HG03565 (cell line): Measurements from ENCODE around the gene ACSS1.

ENCODE experiments used
- ATAC-seq: cut with Tn5 transposase; IDR thresholded peaks from one replicate; pipeline ENCODE4 v1.9.1; 2021; ENCODE audit warnings: mild to moderate bottlenecking, moderate library complexity; ENCODE audit not compliant: unreplicated experiment

The ACSS1 gene

DNA sequence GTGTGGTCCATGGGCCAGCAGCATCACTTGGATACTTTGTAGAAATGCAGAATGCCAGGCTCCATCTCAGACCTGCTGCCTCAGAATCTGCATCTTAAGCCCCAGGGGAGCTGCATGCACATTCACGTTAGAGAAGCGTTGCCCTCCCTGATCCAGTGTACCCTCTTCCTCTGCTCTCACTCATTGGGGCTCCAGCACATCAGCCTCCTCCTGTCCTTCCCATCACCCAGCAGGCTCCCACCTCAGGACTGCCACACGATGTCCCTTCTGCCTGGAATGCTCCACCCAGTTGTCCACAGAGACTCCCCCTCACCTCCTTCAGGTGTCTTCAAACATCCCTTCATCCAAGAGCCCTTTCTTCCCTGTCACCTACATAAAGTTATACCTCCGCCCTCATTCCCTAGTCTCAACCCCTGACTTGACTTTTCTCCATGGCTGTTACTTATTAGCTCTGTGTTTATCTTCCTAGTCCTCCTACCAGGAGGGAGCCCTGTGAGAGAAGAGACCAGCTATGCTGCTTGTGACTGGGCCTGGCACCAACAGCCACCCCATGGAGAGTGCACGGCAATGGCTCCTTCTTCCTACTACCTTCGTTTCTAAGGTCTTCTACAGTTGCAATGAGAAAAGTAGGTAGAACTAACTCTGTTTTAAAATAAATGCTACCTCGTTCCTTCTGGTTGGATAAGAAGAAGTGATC is 3.3 kb upstream of the ACSS1 start:
- ATAC-seq: no peak

DNA sequence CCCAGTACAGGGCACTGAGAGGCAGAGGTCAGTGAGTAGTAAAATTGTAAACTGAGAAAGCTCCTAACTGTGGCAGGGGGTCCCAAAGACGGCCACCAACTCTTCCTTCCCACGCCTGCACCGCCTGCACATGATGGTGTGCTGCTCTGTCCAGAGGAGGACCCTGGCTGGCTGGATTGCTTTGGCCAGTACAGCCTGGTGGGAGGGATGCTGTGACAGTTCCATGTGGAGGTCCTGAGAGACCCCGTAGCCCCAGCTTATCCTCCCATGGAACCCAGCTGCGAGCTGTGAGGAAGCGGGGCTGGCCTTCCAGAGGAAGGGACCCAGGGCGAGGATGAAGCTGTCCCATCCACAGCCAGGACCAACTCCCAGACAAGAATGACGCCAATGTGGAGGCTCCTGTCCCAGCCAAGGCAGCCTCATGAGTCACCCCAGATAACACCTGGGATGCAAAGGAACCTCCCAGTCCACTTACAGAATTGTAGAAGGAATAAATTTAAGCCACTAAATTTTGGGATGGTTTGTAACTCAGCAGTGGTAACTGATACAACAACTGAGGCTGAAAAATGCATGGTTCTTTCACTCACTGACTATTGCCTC is 2.0 kb upstream of the ACSS1 start:
- no peak for ATAC-seq

DNA sequence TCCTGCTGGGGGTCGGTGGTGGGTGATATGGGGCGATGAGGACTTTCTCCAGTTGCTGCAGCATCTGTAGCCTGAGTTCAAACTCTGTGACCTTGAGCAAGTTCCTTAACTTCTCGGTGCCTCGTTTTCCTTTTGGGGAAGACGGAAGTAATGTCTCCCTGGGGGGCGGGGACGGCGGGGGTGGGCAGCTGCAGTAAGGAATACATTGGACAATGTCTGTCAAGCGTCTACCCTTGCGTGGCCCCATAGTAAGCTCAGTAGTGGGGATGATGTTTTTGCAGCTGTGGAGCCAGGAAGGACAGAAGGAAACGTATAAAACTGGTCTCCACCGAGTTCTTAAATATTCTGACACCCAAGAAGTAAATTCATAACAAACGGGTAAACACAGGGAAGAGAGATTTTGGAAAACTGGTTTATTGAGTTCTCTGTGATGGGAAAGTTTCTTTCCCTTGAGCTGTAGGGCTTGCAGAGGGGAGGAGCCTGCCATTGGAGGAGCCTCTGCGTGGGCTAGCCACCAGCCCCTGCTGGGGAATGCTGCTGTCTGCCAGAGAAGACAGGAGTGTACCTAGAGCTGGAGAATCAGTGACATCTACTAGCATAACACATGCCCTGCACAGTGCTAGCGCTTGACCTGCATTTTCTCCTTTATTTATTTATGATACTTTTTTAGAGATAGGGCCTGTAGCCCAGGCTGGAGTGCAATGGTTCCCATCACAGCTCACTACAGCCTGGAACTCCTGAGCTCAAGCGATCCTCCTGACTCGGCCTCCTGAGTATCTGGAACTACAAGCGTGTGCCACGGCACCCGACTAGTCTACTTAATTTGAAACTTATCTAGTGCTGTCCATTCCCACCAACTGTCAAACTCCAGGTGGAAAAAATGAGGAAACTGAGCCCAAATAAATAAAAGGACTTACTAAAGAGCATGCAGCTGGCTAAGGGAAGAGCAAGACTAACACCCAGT is 1.2 kb upstream of the ACSS1 start:
- ATAC-seq: no peak

DNA sequence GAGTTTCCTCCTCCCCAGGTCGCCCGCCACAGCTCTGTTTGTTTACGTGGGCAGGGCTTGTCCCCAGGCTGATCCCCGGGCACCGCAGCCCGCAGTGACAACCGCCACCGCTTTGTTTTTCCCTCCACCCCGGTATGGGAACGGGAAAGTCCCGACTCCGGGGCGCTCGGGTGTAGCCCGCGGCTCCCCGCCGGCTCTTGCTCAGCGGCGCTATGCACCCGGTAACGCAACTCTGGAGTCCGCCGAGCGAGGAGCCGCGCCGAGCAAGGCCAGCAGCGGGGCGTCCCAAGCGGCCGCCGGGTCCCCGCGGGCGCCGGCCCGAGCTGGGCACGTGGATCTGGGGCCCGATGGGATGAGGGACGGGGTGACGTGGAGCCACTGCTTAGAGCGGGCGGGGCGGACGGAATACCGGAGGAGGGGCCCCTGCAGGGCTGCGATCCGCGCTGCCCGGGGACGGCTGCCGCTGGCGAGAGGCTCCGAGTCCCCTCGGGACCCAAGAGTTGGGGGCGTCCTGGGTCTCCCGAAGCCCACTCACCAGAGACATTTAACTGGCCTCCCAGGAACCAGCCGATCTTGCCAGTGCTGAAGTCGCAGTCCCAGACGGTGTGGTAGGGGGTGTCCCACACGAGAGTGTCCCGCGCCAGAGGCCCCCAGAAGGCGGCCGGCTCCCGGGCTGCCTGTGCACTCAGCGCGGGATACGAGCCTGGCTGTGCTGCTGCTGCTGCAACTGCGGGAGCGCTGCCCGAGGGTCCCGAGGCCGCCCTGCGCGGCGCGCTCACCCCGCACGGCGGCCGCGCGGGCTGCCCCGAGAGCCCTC is 497 bp downstream of the ACSS1 start:
- ATAC-seq: peak; percentile 26

DNA sequence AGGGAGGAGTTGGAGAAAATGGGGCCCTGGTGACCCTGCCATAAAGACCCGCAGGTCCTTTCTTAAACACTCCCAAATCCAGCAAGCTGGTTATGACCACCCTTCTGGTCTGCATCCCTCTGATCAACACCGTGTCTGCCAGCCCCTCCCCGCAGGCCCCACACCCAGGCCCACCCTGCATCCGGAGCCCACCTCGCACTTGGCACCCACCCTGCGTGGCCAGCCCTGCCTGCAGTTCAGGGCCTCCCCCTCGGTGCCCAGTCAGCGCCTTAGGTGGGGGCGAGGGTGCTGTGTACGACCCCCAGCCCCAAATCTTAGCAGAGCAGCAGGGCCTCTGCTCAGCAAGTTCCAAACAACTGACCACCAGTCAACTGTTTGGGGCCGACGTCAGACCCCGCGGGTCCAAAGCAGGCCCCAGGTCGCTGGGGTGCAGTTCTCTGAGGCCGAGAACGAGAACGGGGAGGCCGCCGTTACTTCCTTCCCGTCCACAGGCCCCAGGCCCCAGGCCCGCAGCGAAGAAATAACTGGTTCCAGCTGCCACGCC is 1.2 kb downstream of the ACSS1 start:
- ATAC-seq: peak; percentile 11

DNA sequence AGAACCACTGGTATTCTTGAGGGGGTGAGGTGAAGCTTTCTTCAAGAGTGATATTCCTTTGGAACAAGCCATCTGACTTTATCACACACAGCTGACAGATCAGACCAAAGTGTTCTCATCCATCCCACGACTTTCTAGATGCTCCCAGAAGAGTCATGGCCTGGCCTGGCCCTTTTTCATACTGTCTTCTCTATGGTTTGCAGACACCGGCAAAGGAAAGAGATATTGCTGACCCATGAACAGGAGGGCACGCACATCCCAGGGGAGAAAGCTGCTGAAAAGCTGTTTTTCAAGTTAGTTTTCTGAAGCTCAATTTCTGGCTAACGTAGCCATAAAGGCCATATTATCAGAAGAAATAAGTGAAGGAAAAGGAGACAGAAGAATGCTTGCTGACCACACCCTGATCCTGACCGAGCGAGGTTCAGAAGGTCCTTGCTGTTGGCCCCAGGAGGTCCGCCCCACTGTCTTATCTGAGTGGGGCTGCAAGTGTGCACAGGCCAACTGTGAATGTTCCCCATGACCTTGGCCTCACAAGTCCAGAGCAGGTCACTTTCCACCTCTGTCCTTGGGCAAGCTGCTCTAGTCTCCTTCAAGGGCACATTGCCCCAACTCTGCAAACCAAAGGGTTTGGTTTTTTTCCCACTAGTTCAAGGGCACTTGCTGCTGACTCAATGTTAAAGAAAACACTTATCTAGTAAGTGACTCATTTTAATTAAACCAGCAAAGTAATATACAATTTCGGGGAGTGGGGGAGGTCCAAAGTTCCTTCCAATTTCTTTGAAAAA is 2.0 kb downstream of the ACSS1 start:
- no peak for ATAC-seq

DNA sequence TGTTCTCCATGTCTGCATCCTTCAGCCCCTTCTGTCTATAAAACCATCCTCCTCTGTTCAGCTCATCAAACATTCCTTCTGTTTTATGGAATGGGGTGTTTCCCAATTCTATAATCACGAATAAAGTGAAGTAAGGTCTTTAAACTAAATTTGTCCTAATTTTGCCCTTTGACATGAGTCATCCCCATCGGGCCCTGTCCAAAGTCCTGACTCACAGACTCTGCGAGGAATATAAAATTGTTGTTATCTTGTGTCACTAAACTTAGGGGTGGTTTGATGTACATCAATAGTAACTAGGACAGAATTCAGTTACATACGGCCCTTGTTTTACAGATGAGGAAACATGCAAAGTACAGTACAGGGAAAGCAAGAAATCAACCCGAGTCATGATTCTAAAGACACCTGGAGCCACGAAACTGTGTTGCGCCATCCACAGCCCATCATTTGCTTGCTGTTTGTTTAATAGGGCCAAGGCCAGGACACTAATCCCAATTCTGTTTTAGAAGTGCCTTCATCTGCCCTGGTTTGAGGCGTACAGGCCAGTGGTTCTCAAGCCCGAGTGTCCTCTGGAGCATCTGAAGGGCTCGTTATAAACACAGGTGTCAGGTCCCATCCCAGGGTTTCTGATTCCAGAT is 2.8 kb downstream of the ACSS1 start:
- ATAC-seq: no peak

DNA sequence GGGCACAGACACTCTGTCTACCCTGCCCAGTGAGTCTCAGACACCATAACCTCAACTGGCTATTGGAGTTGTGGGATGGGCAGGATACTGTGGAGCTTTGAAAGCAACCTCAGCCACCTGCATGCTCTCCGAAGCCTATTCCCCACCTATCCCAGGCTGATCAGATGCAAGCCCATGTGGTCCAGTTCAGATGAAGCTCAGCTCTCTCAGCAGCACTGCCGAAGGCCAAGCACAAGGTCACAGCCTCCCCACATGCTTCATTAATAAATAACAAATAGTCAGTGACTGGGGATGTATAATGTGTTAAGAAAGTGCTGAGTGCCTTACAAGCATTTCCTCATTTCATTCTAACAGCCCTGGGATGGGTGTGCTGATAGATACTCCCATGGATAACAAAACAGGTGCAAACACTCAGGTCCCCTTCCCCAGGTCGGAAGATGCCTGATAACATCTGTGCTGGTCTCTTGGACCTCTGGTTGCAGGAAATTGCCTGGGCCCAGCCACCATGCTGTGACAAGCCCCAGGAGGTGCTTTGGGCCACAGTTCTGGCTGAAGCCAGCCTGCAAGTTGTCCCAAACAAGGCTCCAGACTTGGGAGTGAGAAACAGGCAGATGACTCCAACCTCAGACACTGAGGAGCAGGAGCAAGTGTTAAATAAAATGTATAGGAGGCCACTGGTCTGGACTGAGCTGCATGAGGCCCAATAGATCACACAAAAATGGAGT is 3.7 kb downstream of the ACSS1 start:
- ATAC-seq: no peak

DNA sequence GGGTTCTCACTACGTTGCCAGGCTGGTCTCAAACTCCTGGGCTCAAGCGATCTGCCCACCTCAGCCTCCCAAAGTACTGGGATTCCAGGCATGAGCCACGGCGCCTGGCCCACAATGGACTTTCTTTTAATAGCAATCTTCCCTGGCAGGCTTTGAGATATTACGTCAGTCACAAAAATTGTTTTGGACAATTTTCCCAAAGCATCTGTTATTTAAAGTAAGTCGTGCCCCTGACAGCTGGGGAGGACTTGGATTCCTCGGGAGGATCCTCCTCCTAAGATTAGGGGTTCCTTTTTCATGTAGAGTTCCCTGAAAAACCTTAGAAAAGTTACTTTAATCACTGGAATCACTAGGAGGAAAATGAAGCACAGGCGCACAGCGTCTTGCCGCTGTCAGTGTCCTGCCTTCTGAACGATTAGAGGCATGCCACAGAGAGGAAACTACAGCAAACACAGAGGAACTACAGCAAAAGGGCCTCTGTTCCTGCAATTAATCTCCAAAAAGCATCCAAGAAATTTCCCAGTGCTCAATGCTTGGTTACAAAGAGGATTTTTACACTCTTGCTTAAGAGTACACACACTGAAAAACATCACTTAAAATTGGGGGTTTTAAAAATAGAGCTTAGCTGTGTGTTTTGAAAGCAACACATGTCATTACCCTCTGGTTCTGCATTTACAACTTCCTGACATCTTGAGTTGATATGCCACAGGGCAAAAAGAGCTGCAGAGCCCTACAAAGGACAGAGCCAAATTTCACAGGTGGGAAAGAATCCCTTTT is 4.5 kb downstream of the ACSS1 start:
- ATAC-seq: no peak

DNA sequence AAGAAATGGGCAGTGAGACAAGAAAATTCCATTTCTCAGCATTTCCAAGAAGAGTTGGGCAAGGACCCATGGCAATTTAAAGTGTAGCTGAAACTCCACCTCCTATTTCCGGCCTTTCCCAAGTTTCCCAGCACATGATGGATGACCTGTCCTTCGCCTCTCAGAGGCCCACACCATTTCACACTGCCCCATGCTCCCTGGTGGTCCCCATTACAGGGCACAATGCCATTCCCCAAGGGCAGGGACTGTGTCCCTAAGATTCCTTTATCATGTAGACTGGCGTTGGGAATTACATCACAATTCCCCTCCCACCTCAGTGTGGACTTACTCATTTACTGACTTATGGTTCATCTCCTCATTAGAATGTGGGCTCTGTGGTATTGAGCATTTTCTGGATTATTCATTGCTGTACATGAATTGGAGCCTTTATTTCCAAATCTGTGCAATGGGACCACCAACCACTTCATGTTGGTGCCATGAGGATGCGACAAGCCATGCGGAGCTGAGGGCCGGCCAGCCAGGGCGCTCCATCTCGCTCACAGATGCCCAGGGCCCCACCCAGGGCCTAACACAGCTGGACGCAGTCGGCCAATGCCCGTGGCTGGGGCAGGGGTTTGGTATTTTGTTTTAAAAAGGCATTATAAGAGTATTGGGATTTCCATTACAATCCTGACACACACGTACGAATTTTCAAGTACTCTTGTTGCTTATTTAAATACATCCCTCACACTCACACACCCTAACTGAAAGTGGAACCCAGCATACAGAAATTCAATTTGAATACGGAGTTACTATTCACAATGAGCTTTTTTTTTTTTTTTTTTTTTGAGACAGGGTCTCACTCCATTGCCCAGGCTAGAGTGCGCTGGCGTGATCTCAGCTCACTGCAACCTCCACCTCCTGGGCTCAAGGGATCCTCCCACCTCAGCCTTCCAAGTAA is 5.4 kb downstream of the ACSS1 start:
- no peak for ATAC-seq

DNA sequence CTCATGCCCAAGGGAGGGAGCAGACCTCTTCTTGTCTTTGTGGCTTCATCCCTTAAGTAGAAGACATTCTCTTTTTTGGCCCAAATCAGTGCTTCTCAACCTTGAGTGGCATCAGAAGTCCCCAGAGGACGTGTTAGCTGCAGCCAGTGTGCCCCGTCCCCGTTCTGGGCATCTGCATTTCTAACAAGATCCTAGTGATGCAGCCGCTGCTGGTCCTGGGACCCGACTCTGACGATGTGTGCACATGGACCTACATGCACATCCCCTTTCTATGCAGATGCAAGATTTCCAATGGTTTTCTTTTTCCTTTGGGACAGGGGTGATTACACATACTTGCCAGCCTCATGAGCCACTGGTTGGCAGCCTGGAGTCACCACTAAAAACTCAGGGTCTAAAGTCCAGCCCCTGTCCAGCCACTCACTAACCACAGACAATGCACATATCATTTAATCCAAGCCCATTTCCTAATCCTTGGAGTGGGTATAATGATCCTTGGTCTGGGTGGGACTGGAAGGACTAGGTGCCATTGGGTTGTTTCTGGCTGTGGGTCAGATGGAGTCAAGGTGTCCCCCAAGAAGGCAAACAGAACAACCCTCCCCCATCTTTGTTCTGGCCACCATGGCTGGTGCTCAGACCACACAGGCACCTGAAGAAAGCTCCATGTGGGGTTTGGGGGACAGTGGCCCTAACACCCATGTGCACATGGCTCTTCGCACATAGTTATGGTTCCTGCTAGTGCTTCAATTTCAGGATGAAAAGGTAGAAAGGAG is 6.4 kb downstream of the ACSS1 start:
- no peak for ATAC-seq

DNA sequence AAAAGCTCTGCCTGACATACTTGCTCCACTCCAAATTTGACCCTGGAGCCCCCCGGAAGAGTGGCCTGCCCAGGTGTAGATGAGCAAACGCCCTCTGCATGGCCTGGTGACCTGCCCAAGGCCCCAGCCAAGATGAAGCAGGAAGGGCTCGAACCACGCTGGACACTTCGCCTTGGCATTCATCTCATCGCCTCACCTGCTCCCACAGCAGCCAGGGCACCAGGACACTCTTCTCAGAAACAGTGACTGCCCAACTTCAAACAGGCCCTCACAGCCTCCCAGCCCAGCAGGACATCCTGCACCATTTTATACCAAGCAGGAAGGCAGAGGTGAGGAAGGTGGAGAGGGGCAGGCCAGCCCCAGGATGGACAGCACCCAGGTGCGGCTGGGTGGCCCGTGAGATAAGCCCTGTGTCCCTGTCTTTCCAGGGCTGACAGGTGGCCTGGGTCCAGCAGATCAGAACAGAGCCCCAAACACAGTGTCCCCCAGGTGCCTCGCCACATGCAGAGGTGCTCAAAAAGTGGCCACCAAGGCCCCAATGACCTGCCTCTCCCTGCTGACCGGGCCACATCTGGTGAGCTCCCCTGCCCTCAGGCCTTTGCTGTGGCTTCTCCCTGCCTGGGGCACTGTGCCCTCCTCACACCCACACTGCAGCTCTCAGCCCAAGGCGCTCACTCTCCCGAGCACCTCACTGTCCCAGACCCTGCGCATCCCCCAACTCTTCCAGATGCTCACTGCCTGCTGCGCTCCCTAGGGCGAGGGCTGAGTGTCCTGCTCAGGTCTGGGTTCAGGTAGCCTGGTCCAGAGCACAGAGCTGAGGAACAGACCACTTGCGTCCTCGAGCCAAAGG is 7.2 kb downstream of the ACSS1 start:
- ATAC-seq: no peak

DNA sequence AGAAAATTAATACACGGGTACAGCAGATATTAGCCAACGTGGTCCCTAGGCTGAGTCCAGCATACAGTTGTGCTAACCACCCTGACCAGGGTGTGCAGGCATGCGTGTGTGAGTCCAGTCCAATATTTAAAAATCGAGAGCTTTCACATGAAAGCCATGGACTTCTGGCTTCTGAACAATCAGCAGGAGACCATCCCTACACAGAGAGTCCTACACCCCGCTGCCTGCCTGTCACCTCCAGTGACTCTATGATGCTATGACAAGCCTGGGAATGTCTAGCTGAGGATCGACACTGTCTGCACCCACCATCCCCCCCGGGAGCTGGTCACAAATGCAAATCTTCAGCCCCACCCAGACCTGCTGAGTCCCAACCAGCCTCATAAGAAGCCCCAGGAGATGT is 7.9 kb downstream of the ACSS1 start:
- no peak for ATAC-seq

DNA sequence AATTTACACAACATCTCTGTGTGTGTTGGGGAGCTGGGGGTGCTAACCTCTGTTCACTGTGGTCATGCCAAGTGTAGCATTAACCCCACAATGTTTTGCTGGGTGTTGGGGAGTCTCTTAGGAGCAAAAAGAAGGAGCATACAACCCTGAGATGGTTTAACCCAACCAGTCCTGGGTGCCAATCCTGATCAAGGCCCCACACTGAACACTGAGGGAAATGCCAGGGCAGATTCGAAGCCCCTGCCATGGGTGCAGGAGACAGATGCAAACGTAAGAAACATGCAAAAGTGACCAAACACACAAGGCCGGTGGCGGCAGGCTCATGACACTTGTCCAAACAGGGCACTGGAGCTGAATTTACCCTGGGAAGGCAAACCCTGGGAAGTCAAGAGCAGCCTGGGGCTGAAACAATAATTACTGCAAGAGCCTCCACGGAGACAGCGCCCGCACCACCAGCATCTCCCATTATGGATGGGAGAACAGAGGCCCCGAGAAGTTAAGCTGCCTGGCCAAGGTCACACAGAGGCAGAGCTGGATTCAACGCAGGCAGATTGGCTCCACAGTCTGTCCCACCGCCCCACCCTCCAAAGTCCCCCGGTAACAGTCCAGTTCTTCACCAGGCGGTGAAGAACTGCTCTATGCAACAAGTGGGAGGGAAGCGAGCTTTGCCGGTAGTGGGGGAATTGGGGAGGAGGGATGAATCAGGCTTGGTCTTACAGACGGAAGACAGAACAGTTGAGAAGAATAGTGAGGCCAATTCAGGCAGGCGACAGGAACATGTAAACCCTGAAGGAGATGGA is 8.5 kb downstream of the ACSS1 start:
- no peak for ATAC-seq
